GM18951 (cell line): ENCODE data around the gene GPX4.
"Not testable (repeated sequence)": the region's sequence is repeated elsewhere in the genome, so short reads cannot be mapped to it uniquely, and the experiment has no call there.

Experiments used
- POLR2A ChIP-seq: IDR thresholded peaks from 4 replicates; pipeline ENCODE4 v1.6.1; 2011; ENCODE audit warnings: mild to moderate bottlenecking; ENCODE audit not compliant: insufficient read length, insufficient read depth; ENCODE audit errors: extremely low read depth
- in situ Hi-C: fragments of 300-500 bp; cut with MboI; formaldehyde crosslinking; loops from one replicate; pipeline ENCODE4 v1.12.0; 2022; ENCODE audit warnings: low sequenced_read_pairs, mixed read lengths, inconsistent platforms; ENCODE audit not compliant: unreplicated experiment

Gene GPX4

DNA sequence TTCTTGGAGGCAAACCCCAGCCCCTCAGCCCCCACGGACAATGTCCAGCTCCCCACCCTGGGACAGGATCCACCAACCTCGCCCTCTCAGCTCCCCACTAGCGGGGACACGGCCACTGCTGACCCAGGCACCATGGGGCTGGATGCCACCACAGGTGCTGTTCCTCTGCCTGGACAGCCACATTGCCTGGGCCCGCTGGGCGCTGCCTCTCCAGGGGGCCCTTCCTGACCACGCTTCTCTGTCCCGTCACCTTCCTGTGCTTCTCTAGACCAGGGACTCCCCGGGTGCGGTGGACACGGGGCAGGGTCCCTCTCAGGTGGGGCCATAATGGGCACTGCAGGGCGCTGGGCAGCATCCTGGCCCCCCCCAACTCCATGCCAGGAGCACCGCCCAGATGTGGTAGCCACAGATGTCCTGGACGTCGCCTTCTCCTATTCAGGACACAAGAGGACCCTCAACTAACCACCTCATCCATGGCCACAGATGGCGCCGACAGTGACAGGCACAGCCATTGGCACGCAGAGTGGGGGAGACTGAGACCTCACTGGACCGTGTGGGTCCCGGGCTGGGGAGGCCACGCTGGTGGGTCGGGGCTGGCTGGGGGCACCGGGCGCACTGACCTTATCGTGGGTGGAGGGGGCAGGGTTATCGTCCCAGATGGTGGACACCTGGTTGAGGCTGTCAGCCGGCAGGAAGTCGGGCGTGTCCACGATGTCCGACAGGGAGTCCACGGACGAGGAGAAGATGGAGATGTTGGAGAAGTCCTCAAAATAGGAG is 23.4 kb downstream of the GPX4 start:
- no peak for TF ChIP-seq POLR2A
- in situ Hi-C loops: no loop called here

DNA sequence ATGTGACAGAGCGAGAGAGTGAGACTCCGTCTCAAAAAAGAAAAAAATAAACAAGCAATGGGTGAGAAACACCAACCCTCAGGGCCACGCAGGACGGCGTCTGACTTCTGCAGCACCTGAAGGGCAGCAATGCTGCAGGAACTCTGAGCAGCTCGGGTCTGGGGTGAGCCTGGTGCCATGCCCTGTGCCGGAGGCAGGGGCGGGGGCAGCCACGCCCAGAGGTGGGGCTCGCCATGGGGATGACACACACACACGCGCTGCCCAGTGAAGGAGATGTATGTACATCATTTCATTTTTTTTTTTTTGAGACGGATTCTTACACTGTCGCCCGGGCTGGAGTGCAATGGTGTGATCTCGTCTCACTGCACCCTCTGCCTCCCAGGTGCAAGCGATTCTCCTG is 24.3 kb downstream of the GPX4 start:
- no peak for TF ChIP-seq POLR2A
- in situ Hi-C loops: no loop called here

DNA sequence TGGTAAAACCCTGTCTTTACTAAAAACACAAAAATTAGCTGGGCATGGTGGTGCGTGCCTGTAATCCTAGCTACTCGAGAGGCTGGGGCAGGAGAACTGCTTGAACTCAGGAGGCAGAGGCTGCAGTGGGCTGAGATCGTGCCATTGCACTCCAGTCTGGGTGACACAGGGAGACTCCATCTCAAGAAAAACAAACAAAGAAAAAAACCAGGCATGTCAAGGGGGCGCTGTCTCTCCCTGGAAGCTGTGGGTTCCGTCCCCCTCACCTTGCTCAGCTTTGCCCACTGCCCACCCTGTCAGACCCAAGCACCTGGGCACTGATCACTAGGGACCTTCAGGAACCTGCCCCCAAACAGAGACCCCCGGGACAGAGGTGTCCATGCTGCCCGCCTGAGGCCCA is 25.3 kb downstream of the GPX4 start:
- in situ Hi-C loops: not testable (repeated sequence)

DNA sequence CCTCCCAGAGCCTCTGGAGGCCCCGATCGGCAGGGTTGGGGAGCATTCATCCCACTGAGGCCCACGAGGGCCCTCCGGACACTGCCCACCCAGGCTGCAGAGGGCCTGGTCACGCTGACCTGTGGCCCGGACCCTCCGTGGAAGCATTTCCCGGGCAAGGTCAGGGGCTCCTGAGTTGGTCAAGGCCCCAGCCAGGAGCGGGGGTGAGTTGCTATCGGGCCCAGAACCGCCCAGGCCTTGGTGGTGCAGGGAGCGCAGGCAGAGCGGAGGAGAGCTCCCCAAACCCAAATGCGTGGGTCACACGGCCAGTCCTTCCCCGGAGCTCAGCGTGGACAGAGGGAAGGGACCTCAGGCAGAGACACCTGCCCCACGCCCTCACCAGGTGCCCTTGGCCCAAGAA is 25.7 kb downstream of the GPX4 start:
- TF ChIP-seq POLR2A: no peak
- in situ Hi-C loops: no loop called here

DNA sequence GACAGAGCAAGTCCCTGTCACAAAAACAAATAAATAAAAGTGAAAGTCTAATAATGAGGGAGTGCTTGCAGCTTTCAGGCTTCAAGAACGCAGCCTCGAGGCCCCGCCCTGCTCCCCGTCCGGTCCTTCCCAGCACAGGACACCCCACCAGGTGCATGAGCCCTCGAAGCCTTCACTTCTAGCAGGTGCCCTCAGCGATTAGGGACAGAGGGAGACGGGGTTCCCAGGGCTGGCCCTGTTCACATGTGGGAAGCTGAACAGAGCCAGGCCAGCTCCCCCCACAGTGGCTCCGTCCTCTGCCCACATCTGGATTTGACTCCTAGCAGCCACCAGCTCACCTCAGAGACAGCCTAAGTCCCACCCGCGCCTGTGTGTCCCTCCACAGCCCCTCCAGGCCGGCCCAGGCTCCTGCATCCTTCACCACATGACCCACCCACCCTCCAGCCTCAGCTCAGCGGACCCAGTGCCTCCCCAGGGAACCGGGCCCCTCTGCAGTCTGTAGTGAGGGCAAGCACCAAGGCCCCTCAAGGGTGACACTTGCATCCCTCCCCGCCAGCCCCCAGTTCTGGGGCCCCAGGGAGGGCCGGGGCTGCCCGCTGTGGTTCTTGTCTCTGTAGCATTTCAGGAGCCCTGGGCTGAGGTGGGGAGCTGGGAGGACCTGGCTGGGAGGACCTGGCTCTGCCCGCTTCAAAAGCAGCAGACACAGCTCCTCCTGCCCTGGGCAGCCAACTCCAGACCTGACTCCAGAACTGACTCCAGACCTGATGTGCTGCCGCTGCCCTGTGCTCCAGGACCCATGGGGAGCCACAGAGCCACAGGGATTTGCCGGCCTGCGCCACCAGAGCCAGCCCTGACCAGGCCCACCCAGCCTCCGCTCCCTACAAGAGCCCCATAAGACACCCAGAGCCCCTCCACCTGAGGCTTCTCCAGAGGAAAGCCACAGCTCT is 27.2 kb downstream of the GPX4 start:
- TF ChIP-seq POLR2A: no peak

DNA sequence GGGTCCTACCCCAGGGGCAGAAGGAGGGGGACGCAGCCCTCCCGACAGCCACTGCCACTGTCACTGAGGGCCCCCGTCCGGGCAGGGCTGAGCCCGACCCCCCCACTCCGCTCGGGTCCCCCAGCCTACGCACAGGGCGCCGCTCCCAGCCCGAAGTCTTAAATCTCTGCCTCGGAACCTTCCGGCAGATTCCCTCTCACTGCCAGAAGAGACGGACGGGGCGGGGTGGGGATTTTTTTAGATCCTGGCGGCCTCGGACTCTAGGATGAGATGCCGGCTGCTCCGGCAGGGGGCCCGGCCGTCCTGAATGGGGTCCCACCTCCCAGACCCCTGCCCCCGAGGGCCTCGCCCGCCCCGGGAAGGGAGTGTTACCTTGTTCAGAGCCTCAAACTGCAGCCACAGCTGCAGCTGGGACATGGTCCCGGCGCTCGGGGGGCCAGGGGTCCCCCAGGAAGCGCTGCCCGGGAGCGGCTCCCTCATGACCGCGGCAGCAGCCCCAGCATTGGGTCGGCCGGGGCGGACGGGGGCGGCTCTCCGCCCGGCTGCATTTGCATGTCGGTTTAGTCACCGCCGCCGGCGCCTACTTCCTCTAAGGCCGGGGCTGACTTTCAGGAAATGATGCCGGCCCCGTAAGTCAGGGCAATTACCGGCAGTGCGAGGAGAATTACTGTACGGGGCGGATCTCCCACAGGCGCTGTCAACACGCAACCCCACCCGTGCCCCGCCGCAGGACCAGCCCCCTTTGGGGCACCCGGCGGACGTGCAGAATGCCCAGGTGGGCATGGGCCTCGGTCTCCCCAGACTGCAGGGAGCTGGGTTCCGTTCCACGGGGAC is 28.1 kb downstream of the GPX4 start:
- in situ Hi-C loops: no loop called here
- peak; percentile 77 for TF ChIP-seq POLR2A

More for the DNA sequence above, 27.2 kb downstream of the GPX4 start:
- in situ Hi-C loops: no loop called here

DNA sequence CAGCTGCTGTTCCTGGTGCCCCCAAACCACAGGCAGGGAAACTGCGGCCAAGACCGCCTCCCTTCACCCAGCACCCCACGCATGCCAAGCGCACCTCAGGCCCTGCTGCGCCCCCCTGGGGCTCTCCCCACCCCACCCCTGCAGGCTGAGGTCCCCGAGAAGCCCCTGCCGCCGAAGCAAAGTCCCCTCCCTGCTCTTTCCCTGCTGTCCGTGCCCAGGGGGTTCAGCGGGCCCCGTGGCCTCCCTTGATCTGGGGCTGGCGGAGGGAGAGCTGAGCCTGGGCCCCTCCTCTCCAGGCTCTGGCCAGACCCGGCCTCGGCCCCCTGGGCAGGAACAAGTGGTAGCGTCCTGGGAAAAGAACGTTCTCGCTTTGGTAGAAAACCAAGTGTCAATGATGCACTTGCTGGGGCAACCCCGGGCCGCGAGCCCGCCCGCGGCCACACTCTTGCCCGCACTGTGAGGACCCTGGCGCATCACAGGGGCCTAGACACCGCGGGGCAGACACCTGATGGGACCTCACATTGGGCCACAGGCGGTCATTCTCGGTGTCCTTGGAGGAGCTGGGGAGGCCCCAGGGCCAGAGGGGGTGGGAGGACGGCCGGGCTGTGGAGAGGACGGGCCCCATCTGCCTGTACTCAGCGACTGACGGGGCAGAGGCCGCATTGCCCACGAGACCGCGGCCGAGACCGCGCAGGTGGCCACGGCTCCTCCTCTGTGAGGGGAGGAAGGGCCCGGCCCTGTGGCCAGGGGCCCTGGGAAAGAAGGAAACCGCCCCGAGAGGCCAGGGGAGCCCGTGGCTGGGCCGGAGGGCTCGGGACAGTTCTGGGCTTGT is 29.0 kb downstream of the GPX4 start:
- in situ Hi-C loops: no loop called here
- no peak for TF ChIP-seq POLR2A

DNA sequence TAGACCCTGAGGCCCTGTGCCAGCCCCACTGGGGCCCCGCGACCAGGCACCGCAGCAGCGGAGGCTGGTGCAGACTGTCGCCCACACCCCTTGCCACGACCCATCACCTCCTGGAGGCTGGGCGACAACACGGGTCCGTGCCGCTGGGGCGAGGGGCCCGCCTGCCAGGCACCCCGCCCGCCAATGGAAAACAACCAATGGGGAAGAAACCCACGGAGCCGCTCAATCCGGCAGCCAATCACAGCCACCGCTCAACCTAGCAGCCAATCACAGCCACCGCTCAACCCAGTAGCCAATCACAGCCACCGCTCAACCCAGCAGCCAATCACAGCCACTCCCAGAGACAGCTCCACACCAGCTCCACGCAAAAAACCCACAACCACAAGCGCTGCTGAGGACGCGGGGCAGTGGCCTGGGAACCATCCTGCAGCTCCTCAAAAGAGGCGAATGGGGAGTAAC is 29.7 kb downstream of the GPX4 start:
- TF ChIP-seq POLR2A: peak; percentile 56
- in situ Hi-C loops: no loop called here

DNA sequence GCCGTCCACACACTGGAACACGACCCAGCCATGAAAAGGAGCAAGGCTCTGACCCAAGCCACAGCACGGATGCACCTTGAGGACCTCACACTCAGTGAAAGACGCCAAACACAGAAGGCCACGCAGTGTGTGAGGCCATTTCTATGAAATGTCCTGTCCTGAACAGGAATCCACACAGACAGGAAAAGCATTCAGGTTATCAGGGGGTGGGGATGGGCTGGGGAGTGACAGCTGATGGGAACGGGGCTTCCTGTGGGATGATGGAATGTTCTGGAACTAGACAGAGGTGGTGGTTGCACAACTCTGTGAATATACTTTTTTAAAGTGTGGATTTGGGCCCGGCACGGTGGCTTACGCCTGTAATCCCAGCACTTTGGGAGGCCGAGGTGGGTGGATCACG is 30.6 kb downstream of the GPX4 start:
- no peak for TF ChIP-seq POLR2A
- in situ Hi-C loops: no loop called here

DNA sequence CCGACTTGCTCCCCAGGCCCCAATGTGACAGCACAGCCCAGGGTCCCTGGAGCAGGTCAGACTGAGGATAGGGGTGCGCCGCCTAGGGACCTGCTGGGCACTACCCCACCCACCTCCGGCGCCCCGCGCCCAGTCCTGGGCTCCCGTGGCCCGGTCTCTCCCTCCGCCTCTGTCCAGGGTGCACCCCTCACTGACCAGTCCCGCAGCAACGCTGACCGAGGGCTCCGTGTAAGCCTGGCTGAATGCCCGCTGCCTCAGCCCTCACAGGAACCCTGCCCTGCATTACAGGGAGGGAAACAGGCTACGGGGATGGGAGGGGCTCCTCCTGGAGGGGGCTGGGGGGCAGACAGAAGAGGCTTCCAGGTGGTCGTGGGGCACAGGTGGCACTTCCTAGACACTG is 31.7 kb downstream of the GPX4 start:
- TF ChIP-seq POLR2A: no peak
- in situ Hi-C loops: no loop called here

DNA sequence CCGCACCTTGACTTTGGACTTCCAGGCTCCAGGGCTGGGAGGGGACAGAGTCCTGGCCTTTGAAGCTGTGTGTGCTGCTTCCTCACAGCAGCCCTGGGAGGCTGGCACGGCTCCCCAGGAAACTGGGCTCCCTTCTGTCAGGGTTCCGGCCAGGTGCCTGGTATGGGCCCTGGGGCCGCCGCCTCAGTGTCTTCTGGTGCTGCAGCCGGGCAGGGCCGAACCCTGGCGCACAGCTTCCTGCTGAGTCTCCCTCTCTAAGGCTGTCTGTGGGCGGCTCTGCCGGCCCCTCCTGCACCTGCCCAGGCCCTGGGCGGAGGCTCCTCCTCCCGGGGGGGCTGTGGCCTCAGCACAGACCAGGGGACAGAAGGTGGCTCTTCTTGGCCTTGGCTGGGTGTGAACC is 32.4 kb downstream of the GPX4 start:
- in situ Hi-C loops: no loop called here
- TF ChIP-seq POLR2A: no peak

DNA sequence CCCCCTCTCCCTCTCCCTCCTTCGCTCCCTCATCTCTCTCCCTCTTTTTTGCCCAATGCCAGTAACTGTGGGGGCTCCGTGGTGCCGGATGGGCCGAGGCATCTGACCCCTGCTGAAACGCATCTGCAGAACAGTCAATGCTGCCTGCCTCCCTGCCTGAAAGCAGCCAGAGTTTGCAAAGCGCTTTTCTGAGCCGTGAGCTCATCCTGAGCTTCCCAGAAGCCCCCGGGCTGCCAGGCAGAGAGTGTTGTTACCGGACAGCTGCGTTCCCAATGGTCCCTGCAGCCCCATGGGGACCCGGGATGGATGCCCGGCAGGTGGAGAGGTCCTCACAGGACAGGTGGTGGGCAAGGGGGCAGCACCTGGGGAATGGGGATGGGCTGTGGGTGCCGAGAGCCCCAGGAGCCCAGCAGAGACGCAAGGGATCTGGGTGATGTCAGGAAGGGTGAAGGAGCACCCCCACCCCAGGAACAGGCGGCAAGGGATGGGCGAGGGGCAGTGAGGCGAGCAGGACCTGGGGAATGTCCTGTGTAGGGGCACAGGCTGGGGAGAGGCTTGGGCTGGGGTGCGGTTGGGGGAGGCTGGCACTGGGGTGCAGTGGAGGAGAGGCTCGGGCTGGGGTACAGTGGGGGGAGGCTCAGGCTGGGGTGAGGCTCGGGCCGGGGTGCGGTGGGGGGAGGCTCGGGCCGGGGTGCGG is 33.0 kb downstream of the GPX4 start:
- TF ChIP-seq POLR2A: no peak
- in situ Hi-C loops: no loop called here
